HG03159 (cell line): ENCODE results near the gene TDRD15.
A peak's percentile ranks its signal among the peaks of the same experiment; 100 is the strongest.
"Not testable (repeated sequence)": the region's sequence is repeated elsewhere in the genome, so short reads cannot be mapped to it uniquely, and the experiment has no call there.

ENCODE experiments used
- ATAC-seq: cut with Tn5 transposase; IDR thresholded peaks from one replicate; pipeline ENCODE4 v1.9.1; 2021; ENCODE audit warnings: mild to moderate bottlenecking, moderate library complexity; ENCODE audit not compliant: unreplicated experiment

Gene TDRD15

GRCh38 chr2:21123473-21124393 lies at the start of gene TDRD15:
Gene TDRD15 (plus strand): TSS chr2:21123968. CDS start chr2:21137468, 13,500 bp downstream.
- no peak for ATAC-seq

- ATAC-seq: no peak
These were observed 45.5 kb upstream of the TDRD15 start for GRCh38 chr2:21078296-21078695.

- no peak for ATAC-seq
These were observed 40.3 kb upstream of the TDRD15 start for GRCh38 chr2:21083482-21083881.

DNA sequence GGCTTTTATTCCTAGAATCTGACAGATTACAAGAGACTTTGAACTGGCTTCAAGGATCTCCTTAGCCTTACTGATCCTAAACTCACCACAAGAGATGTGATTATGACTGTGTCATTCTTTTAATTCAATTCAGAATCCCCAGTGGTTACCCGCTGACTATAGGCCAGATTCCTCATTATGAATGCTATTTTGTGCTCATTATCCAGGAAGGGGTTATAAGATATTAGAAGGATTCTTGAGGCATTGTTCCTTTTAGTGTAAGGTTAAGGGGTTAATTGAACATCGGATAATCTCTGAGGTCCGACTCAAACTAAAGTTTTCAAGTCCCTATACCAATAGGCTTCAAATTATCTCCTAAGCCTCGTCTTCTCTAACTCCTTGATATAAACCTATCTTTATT lies 39.4 kb upstream of the TDRD15 start:
- ATAC-seq: no peak

DNA sequence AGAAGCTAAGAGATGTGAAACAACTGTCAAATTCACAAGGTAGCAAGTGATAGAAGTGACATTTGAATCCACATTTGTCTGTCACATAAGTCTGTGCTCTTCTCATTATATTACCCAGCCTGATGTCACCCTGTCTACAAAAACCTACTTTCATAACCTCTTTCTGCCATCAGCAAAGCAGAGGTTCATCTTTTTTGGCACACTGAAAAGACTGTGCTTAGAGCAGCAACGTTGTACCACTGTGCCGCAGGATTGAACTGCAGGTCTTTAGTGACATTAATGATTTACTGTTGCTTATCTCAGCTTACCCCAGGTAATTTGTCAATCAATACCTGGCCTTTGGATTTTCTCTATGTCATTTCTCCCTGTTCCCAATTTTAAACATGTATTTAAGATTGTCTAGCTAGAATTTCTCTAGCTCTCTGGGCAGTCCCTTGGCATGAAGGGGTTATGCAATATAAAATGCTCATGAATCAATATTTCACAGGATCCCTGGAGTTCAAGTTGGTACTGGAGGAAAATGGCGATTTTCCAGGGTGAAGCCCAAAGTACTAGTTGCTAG lies 31.4 kb upstream of the TDRD15 start:
- no peak for ATAC-seq

- no peak for ATAC-seq
These were observed 28.6 kb upstream of the TDRD15 start for GRCh38 chr2:21095178-21095577.

DNA sequence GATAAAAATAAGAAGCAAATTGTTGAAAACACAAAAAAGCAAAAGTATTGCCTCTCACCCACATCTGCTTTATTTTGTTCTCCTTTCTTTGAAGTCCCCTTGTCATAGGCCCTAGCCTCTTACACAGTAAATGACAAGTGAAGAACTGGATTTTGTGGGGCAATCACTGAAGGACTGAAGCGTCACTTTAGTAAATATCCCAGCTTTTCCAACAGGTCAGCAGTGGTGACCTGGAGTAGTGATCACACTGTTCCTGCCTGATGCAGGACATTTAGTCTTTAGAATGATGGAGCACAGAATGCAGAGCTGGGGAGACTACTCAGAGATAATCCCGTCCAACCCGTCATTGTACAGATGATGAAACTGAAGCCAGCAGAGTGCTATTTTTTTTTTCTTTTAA lies 28.1 kb upstream of the TDRD15 start:
- no peak for ATAC-seq

DNA sequence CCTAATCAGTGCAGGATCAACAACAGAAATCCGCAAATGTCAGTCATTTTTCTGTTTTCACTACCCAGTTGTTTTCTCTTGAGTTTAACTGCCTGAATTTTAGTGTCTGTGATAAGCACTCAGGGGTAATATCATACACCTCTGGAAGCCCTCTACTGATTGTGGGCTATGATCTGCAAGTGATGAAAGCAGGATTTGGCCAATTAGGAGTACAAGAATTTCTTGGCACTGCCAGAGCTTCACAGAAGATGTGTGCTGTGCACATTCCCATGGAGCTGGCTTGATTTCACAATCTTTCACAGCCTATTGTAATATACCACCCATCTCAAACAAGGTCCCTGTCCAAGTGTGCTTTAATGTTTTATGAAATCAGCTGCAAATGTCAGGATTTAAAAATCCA lies 27.3 kb upstream of the TDRD15 start:
- ATAC-seq: no peak

DNA sequence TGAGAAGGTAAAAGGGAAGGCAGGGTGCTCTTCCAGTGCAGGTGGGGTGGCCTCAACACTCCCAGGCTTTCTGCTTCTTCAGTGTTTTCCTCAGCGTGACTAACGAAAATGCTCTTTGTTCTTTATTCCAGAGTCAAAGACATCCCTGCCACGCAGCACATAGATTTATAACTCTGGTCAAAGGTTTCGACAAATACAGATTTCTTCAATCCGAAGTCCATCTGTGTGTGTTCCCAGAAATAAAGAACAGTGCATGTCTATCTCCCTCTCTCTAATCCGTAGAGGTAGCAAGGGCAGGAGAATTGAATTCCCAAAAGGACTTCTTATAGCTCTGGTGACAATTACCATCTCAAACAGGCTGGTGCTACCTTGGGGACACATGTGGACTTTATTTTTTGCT lies 26.4 kb upstream of the TDRD15 start:
- ATAC-seq: no peak

GRCh38 chr2:21098294-21098693 lies 25.5 kb upstream of the TDRD15 start:
- no peak for ATAC-seq

- ATAC-seq: no peak
These were observed 24.4 kb upstream of the TDRD15 start for GRCh38 chr2:21099281-21099907.

DNA sequence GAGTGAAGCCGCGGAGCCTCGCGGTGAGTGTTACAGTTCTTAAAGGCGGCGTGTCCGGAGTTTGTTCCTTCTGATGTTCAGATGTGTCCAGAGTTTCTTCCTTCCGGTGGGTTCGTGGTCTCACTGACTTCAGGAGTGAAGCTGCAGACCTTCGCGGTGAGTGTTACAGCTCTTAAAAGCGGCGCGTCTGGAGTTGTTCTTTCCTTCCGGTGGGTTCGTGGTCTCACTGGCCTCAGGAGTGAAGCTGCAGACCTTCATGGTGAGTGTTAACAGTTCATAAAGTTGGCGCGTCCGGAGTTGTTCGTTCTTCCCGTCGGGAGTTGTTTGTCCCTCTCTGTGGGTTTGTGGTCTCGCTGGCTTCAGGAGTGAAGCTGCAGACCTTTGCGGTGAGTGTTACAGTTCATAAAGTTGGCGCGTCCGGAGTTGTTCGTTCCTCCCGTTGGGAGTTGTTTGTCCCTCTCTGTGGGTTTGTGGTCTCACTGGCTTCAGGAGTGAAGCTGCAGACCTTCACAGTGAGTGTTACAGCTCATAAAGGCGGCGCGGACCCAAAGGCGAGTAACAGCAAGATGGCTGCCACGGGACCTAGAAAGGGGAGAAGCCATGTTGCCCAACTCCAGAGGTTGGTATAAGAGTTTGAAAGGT lies 22.1 kb upstream of the TDRD15 start:
- ATAC-seq: not testable (repeated sequence)

DNA sequence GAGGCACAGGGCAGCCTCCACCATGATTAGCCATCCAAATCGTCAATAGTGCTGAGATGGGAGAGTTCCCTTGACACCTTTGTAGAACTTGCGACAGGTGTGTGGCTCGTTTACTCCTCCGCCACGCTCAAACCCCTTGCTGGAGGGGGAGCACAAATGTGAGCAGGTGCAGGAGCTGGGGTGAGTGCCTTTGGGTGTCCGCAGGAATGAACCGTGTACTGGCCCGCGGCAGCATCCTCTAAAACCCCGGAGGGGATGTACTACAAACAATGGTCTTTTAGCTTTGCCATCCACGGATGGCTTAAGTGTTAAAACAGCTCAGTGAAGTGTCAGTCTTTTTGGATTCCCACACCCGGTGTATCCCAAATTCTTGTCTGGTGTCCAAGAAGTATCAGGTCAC lies 21.4 kb upstream of the TDRD15 start:
- ATAC-seq: no peak

DNA sequence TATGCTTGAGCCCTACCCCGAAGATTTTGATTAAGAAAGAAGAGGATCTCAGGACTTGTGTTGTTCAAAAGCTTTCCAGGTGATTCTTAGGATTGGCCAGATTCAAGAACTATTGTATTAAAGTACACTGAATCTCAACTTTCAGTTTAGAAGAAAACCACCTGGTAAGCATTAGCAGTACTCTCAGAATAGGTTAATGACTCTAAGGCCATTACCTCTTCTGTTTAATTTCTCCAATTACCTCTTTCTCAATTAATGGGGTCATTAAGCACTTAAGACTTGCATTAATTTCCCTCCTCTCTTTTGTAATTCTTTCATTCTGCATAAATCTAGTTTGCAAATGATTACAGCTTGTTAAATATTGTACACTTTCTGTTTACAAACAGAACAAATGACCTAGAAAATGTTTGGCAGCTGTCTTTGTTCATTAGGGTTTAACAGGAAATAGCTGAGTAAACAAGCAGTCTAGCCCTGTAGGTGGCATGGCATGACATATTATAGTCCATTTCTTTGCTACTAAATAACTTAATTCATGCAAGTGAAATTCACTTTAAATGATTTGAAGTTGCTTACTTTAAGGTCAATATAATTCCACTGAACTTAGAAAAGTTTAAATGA lies 20.4 kb upstream of the TDRD15 start:
- no peak for ATAC-seq

- ATAC-seq: no peak
These were observed 19.6 kb upstream of the TDRD15 start for GRCh38 chr2:21104030-21104660.

DNA sequence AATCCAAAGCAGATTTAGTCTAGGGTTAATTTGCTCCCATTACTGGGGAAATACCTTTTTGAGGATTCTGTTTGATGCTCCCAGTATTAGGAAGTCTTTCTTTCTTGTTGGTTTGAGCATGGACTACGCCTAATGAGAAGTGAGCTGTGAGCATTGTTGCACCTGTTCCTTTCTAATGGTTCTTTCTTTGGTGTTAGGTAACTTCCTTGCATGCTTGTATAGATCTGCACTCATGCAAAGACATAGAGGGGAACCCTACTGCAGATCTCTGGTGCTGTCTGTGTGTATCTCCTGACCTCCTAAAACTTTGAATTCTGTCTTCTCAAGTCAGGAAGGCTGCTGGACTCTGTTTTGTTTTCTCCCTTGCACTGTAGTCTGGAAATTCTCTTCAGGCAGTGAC lies 12.8 kb upstream of the TDRD15 start:
- ATAC-seq: no peak

DNA sequence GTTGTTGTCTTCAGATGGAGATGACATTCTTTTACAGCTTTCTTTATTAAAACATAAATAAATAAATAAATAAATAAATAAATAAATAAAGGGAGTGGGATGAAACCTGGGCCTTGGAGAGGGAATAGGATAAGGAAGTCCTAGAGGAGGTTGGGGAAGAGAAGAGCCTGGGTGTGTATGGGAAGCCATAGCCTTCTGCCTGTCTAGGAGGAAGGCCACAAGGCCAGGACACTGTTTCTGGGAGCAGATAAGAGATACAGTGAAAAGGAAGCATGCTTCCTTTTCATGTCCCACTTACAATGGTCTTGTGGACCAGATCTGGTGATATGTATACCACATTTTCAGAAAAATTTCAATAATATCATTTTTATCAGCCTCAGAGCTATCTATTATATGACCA lies 6.1 kb upstream of the TDRD15 start:
- ATAC-seq: no peak

DNA sequence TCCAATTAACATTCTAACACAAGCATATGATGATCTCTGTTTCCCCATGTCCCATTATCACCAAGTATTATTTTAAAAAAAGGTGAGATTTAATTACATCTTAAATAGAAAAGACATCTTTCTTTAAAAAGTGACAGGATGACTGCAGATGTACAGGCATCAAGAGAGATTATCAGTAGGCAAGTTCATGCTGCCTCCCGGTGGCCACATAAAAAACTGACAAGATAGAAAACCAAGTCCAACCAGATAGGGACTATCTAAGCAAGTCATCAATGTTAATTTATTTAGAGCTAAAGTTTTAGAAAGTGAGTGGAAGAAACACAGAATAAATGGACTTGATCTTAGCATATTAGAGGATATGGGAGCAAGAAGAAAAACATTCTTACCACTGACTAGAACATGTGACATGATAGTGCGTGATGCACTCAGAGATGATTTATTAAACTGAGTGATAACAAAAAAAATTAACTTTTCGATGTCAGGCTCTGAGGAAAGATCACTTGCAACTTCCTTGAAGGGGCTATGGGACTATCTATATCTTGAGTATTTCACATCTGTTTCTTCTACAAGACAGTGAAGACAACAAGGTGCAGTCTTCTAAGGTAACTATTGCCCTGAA lies 5.4 kb upstream of the TDRD15 start:
- ATAC-seq: peak; percentile 75

GRCh38 chr2:21131861-21132260 lies 8.1 kb downstream of the TDRD15 start:
- ATAC-seq: no peak

DNA sequence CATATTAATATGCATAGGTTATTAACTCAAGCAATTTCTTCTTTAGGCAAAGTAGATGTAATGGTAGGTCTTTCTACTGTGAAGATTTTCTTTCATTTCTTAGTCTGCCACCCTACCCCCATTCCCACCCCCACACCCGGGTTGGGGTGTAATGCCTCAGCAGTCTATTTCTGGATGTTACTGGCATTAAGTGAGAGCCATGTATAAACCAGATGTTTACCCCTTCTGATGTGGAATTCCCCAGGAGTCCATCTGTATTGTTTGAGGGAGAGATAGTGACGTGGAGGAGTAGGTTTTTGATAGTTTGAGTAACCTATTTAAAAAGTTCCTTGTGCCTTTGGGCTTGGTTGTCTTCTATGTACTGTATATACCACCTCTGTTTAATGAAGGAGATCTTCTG lies 11.8 kb downstream of the TDRD15 start:
- ATAC-seq: no peak
